Activated CD4-positive, alpha-beta T cell treated with anti-CD3 and anti-CD28 coated beads, Interleukin-10, Interleukin-2, amounts not matched to agents 100 ng/mL and 50 ng/mL, durations not matched to agents 16 hours and 8 hours (primary cell): Measurements from ENCODE around the gene MRPL50.

ENCODE experiments used
- DNase-seq: peaks from one replicate; pipeline ENCODE4 v3.0.0-alpha.2; 2020

Gene MRPL50

DNA sequence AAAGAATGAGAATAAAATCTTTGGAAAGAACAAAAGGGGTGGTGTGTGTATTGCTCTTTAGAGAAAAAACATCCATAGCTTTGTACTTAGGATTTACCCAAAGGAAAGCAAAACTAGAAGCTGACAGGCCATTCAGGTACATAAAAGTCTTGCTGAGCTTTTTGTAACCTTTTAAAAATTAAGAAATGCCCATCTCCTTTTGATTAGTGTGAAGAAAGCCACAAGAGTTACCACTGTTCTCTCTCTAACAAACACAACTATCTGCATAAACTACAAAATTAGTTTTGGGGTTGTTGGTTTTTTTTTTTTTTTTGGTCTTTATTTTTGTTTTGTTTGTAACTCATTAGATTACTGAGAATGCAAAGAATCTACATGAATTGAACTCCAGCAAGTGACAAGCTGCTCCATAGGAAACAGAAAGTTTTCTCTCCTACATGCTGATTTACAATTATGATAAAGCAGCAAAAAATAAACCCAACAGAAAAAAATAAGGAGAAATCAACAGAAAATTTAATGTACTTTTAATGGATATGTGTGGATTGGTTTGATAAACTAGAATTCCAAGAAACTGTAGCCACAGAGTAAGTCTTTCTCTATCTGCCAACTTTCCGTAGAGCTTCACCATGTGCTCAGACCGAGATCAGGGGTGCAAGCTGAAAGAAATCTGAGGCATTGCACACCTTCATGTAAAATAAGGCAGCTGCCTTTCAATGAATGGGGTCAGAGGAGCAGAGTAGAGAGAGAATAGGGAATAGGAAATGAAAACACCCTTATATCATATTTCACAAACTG, 25.9 kb downstream of the MRPL50 start:
- DNase-seq, result no peak

DNA sequence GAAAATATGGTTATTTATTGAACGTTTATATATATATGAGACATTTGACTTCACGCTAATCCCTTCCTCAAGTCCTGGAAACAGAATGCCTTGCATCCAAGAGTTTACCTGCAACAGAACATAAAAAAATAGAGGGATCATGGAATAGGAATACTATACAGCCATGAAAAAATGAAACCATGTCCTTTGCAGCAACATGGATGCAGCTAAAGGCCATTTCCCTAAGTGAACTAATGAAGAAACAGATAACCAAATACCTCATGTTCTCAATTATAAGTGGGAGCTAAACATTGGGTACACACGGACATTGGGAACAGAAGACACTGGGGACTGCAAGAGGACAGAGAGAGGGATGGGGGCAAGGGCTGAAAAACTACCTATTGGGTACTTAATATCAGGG, 26.6 kb downstream of the MRPL50 start:
- no peak for DNase-seq

DNA sequence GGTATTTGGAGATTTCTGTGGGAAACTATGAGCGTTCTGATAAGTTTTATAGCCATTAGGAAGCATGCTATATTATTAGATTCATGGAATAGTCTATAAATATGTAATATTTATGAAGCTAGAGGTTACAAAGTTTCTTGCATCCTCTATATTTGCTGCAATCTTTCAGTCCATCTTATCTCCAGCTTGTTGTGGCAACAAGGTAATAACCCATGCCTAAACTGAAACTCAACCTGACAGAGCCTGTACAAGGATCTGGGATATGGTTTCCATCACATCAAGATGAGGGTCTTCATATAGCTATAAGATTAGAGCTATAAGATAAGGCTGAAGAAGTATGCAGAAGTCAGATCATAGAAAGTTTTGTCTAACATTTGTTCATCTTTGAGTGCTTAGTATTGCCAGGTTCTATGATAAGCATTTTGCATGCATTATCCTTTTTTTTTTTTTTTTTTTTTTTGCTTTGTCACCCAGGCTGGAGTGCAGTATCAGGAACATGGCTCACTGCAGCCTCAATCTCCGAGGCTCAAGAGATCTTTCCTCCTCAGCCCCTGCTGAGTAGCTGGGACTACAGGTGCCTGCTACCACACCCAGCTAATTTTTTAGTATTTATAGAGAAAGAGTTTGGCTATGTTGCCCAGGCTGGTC, 28.4 kb downstream of the MRPL50 start:
- no peak for DNase-seq

DNA sequence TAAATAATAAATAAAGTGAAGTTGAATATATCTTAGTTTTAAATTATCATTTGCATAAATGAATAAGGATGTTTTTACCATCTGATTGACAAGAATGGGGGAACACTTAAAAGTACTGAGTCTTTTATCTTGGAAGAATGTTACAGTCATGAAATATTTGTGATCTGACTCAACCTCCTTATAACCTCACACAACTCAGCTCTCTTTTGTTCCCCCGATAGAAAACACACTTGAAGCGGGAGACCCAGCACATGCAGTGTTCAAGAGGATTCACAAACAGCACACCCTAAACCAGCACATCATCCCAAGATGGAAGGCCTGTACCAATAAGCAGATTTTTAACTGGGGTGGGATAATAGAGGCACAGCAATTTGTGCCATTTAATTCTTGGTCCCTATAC, 29.1 kb downstream of the MRPL50 start:
- DNase-seq, result no peak

DNA sequence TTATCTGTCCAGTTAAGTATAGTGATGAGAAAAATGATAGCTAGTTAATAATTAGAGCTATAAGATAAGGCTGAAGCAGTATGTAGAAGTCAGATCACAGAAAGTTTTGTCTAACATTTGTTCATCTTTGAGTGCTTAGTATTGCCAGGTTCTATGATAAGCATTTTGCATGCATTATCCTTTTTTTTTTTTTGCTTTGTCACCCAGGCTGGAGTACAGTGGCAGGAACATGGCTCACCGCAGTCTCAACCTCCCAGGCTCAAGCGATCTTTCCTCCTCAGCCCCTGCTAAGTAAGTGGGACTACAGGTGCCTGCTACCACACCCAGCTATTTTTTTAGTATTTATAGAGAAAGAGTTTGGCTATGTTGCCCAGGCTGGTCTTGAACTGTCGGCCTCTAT, 31.1 kb downstream of the MRPL50 start:
- no peak for DNase-seq

DNA sequence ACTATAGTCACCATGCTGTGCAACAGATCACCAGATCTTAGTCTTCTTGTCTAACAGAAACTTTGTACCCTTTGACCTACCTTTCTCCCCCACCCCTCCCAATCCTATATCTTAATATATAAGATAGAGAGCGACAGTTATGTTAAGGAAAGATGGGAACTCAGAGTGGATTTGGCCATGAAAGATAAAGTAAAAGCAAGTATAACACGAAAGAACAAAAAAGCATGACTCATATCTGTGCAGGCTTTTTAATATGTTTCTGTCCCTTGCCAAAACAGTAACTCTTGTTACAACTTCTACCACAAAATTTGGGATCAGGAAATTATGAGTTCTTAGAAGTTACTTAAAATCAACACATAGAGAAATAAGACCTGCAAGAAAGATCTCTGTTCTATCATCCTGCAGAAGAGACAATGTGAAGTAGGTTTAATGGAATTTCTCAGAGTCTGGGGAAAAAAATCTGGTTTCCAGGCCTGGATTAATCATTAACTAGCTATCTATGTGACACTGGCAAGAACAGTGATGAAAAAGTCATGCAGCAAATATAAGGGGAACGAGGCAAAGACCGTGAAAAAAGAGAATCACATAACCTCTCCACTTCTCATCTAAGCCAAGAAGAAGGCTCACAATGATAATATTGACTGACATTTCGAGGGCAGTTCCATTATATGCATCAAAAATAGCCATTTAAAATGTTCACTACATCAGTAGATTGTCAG, 32.2 kb downstream of the MRPL50 start:
- no peak for DNase-seq

DNA sequence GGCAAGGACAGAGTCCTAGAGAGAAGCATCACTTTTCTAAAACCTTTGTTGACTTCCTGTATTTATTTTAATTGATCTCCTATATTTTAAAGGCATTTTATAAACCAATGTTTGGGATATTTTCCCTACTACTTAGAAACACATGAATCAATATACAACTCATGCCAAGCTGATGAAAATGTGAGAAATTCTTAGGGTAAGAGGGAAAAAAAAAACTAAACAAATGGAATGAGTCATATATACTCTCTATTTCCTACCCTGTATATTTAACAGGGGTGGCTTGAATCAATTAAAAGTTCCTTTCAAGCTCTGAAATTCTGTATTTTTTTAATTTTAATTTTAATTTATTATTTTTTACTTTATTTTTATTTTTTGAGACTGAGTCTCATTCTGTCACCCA, 33.2 kb downstream of the MRPL50 start:
- no peak for DNase-seq

DNA sequence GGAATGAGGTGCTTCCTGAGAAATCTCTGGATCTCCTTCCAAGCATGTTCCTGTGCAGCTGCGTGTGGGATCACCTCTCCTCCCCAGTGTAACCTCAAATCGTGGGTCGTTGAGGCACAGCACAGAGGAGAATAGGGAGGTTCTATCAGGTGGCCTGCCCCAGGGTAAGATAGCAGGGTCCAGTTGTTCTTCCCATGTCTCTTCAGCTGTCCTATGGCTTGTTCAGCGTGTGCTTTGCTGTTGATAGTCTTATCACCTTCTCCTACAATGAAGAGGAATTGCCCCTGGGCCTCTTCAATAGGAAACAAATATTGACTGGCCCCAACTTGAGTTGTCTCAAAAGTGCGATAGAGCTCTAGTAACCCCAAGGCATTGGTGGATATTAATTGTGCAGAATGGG, 36.0 kb downstream of the MRPL50 start:
- no peak for DNase-seq

DNA sequence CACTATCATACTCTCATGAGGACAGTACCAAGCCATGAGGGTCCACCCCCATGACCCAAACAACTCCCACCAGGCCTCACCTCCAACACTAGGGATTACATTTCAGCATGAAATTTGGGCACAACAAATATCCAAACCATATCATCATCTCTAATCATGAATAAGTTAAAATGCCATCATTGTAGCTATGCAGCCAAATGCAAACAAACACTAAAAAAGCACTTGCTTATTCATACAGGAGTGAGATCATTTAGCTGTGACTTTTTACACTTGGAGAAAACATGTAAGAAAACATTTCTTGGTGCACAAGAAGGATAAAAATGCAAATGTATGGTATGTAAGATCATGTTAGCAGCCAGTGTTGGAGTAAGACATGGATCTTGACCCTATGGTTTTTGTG, 37.8 kb downstream of the MRPL50 start:
- no peak for DNase-seq

DNA sequence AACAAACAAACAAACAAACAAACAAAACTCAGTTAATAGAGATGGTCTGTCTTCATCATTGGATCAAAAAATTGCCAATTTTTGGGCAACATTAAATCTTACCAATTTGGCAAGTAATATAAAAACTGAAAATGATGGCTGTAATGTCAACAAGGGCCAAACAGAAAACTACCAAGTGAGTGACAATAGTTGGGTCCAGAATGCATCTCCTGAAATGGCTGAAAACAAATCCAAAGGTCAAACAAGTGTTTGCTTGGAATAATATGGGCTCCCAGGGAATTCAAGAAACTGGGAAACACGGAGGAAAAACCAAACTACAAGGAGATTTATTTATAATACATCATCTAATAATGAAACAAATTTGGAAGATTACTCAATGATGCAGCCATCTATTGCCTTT, 38.7 kb downstream of the MRPL50 start:
- no peak for DNase-seq

DNA sequence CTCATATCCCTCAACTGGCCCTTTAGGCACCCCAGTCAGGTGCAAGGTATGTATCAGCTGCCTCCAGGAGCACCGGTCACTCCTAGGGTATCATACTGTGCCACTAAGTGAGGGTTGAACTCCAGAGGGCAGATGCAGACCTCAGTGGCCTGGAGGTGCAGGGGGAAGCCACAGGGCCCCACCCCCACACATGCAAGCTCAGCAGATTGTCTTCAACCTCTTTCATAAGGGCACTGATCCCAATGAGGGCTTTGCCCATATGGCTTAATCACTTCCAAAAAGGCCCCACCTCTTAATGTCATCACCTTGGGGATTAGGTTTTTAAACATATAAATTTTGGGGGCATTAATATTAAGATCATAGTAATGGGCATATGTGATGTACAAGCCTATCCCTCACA, 41.8 kb downstream of the MRPL50 start:
- no peak for DNase-seq

DNA sequence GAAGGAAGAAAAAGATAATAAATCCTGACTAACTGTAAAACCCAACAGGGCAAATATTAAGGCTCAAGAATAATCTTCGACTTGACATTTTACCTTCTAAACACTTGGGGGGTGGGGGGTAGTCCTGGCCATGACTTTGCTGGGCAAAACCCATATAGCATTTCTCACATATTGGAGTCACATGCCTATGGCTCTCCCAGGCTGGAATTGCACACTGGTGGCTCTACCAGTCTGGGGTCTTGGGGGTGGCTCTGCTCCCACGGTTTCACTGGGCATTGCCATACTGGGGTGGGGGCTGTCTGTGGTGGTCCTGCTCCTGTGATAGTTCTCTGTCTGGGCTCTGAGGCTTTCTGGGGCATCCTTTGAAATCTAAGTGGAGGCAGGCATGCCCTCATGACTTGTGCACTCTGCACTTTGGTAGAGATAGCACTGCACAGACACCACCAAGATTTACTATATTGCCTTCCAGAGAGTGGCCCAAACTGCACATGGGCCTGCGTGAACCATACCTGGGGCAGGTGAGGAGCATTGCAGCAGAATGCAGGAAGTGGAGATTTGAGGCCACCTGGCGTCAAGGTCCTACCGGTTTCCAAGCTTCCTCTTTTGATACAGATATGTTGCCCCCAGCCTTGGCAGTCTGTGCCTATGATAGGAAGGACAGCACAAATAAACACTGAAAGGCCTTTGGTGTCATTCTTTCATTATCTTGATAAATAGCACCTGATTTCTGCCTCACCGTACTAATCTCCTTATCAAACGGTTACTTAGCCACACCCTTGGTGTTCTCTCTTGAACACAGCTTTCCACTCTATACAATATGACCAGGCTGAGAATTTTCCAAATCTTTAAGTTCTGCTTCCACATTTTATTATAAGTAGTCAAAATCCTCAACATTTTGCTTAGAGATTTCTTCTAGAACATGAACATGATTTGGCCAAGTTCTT, 43.4 kb downstream of the MRPL50 start:
- no peak for DNase-seq

DNA sequence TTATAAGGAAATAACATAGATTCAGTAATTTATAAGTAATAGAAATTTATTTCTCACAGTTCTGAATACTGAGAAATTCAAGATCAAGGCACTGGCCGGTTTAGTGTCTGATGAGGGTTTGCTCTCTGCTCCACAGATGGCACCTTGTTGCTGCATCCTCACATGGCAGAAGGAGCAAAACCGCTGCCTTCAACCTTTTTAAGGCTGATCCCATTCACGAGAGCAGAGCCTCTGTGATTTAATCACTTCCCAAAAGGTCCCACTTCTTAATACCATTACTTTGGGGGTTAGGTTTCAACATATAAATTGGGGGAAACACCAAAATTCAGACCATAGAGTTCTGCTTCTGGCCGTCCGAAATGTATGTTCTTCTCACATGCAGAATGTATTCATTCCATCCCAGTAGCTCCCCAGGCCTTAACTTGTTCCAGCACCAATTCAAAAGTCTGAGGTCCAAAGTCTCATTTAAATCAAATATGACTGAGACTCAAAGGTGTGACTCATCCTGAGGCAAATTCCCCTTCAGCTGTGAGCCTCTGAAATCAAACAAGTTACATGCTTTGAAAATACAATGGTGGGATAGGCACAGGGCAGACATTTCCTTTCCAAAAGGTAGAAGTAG, 44.2 kb downstream of the MRPL50 start:
- DNase-seq, result no peak

DNA sequence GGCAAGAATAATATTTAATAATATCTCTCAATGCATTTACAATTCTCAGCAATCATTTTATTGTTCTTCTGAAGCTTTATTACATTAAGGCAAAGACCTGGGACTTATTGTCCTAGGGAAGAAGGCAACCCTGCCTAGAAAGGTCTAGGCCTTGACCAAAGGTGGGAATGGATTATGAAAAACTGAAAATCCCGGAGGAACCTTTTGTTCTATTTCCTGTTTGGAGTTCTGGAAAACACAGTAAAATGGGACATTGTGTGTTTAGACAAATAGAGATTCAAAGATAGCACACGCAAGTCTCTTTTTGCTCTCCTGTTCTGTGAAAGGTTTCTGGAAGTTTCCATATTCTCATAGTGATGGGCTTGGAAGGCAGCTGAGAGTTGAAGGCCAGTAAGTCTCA, 44.7 kb downstream of the MRPL50 start:
- no peak for DNase-seq

DNA sequence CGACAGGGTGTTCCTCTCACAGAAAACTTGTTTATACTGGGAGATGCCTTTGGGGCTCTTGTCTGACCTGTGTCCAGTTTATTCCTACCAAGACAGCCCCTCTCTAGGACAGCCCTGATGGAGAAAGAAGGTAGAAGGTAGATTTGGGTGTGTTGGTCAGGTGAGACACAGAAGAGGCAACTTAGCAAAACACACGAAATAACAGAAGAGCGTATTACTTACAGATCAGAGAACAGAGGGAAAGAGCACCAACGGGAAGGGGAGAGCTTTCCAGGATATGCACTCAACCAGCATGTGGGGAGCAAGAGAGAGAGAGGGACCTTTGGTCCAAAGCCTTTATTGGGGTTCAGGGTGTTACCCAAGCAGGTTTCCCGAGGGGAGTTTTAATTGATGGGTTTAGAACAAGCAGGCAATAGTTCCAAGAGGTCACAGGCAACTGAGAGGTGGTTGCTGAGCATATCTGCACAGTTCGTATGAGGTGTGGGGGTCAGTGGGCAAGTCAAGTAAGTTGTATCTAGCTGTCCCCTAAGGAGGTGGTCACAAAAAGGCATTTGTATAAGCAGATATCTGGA, 45.4 kb downstream of the MRPL50 start:
- no peak for DNase-seq

DNA sequence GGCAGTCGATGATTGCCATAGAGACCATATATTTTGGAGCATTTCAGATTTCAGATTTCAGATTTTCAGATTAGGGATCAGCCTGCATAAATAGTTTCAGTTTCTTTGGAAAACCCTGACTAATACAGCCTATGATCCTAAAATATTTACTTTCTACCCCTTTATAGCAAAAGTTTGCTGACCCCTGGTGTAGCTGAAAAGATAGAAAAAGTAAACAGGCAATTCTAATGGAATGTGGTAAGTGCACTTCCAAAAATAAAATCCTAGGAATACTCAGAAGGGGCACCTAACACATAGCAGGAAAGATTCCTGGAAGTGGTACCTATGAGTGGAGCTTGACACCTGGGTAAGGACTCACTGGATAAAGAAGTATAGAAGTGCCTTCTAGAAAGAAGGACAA, 48.1 kb downstream of the MRPL50 start:
- no peak for DNase-seq

DNA sequence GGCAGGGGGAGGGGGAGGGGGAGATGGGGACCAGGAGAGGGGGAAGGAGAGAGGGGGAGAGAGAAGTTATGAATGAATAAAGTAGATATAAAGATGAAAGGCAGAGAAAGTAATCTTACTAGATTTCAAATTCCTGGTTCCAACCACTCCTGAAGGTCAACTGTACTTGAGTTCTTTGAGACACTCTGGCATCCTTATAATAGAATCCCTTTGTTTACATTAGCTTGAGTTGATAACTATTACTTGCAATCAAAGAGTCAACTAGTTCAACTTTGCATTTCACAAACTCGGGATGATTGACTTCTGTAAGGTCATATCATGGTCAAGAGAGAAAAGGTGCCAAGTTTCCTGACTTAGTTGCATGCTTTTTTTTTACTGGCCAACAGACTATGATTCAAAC, 55.8 kb downstream of the MRPL50 start:
- DNase-seq, result no peak

DNA sequence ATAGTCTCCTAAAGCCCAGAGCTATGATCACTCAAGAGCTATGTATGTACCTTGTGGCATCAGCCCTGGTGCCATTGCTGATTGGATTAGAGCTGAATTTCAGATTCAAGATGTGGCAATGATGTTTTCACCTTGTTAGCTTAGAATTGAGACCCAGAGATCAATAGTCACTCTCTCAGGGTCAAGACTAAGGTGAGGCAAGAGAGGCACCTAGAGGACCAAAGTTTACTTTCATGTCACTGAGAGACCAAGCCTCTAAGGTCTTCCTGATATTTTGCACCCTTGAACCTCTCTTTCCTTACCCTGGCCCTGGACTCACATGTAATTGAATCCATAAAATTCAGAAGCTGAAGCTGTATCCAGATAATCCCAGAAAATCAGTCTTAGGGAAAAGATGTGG, 56.5 kb downstream of the MRPL50 start:
- DNase-seq, result no peak
